ENCODE data around the gene ARIH2.

DNA sequence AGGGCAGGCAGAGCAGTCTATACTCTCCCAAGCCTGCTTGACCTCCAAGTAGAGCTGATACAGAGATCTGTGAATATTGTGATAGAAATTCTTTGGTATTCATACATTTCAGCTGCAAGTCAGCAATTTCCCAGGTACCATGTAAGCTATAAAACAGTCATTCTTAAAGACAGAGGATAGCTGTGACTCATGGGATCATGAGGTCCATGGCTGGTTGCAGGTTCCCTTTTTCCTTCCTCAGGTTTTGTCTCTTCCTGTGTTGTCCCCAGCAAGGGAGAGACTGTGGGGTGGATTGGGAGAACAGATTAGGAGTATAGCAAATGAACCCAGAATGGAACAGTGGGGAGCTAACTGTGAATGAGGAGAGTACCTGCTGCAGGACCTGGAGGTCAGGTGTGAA lies 66.0 kb downstream of the ARIH2 start:
- no peak for TF ChIP-seq USF2 (IDR thresholded peaks at IDR 0.05; ENCODE audit: low read depth, low read length)
- TF ChIP-seq CTCF (conservative IDR thresholded peaks at IDR 0.05; ENCODE audit: low read depth, low read length): no peak
- TF ChIP-seq MXI1 (IDR thresholded peaks at IDR 0.05; ENCODE audit: borderline replicate concordance, low read depth, low read length): no peak
- no peak for TF ChIP-seq POLR2A (IDR thresholded peaks at IDR 0.05; ENCODE audit: low read depth, low read length)
- TF ChIP-seq MAFK (IDR thresholded peaks at IDR 0.05; ENCODE audit: low read depth, low read length): peak; percentile 29; the same call in 1 of the 2 replicates
- TF ChIP-seq RAD21 (IDR thresholded peaks at IDR 0.05; ENCODE audit: low read length): no peak
- no peak for TF ChIP-seq NFE2L2 (IDR thresholded peaks at IDR 0.05; ENCODE audit: low read depth, low read length)
- no peak for TF ChIP-seq CEBPB (IDR thresholded peaks at IDR 0.05; ENCODE audit: low read depth, low read length)
- no peak for TF ChIP-seq MAZ (IDR thresholded peaks at IDR 0.05; ENCODE audit: borderline replicate concordance, low read depth, low read length)
- TF ChIP-seq BHLHE40 (IDR thresholded peaks at IDR 0.05; ENCODE audit: low read depth, low read length): no peak

Data from IMR-90 (cell line).